Gastrocnemius medialis (tissue), 4 donors: ENCODE measurements around the gene MMP17. TPM values are rescaled to one million over a fixed set of nuclear protein-coding genes. Genes with fewer than 3 reads are reported as not detected.

Experiments used
- ATAC-seq, 2 donors: fragments of 150-250 bp; one replicate each; pipeline ENCODE4 v1.9.1; 2016
- DNase-seq, 2 donors: peaks; one replicate each; pipeline ENCODE4 v3.0.0-alpha.2; 2019
- H3K27ac ChIP-seq, 4 donors: fragments of 200-600 bp; sonication (generic); 1 replicate in 1 of 4; 2 replicates in 3 of 4; pipeline ENCODE4 v1.5.1; 2016 to 2018; ENCODE audit warnings: mild to moderate bottlenecking in 2 of 4, moderate library complexity in 1 of 4
- H3K27me3 ChIP-seq, 3 donors: fragments of 200-600 bp; sonication (generic) in 2 of 3; 1 replicate in 1 of 3; 2 replicates in 2 of 3; pipeline versions ENCODE4 v1.5.1 to v1.6.0; 2016 to 2019; ENCODE audit warnings: mild to moderate bottlenecking in 1 of 3, moderate library complexity in 1 of 3
- H3K36me3 ChIP-seq, 2 donors: fragments of 200-600 bp; sonication (generic) in 1 of 2; one replicate each; pipeline ENCODE4 v1.5.1; 2017 to 2018
- H3K4me1 ChIP-seq, 2 donors: fragments of 200-600 bp; sonication (generic) in 1 of 2; one replicate each; pipeline ENCODE4 v1.5.1; 2016 to 2017; ENCODE audit warnings: mild to moderate bottlenecking in 2 of 2
- H3K4me3 ChIP-seq, 4 donors: fragments of 200-600 bp; sonication (generic) in 3 of 4; 1 replicate in 1 of 4; 2 replicates in 3 of 4; pipeline ENCODE4 v1.5.1; 2016 to 2019; ENCODE audit warnings: mild to moderate bottlenecking in 2 of 4
- H3K9me3 ChIP-seq, 3 donors: fragments of 200-600 bp; sonication (generic) in 2 of 3; 1 replicate in 1 of 3; 2 replicates in 2 of 3; pipeline ENCODE4 v1.5.1; 2016 to 2019
- CTCF ChIP-seq, 5 experiments: fragments of 450-650 bp in 3 of 5; fragments of 200-600 bp in 2 of 5; sonication (generic) in 2 of 5; IDR thresholded peaks in 4 of 5; conservative IDR thresholded peaks in 1 of 5; 1 replicate in 4 of 5; 2 replicates in 1 of 5; pipeline ENCODE4 v1.5.1; 2016 to 2019; ENCODE audit warnings: antibody characterized with exemption in 5 of 5, mild to moderate bottlenecking in 3 of 5, moderate library complexity in 3 of 5
- POLR2A ChIP-seq, 2 donors: fragments of 450-650 bp; IDR thresholded peaks; one replicate each; pipeline ENCODE4 v1.6.1; 2017; ENCODE audit warnings: antibody characterized with exemption in 2 of 2, mild to moderate bottlenecking in 2 of 2, moderate library complexity in 2 of 2
- in situ Hi-C, 4 donors: fragments of 200-750 bp; cut with MboI; loops; one replicate each; pipeline versions ENCODE4 v1.15.0 to v1.8.0; 2017; ENCODE audit warnings: low sequenced_read_pairs in 4 of 4
- intact Hi-C: fragments of 100-400 bp; cut with DNase I; formaldehyde crosslinking; loops from one replicate; pipeline ENCODE4 v1.15.1; 2023; ENCODE audit warnings: low total_unique reads
- total RNA-seq, 4 donors: library from RNA; depleted of rRNA; stranded (reverse); fragments of >200 nt; gene quantifications; one replicate each; pipeline versions ENCODE4 v1.1.0 to v1.2.3, GENCODE V29; 2016

MMP17 gene
- total RNA-seq, 4 donors from 2014 or later: 0.75 to 1.6 (median 1.4) TPM; not detected in 1

- Histone ChIP-seq H3K9me3 (no peaks in the 10 kb centered on the region), H3K36me3 (no peaks in the 10 kb centered on the region), H3K4me3 (no peak overlapping the region), H3K4me1 (no peaks in the 10 kb centered on the region), H3K27me3 (peaks cover 4 to 14% (median 10%) of the 10 kb centered on the region in 3 donors), H3K27ac (no peak overlapping the region)
- DNase-seq (no peak), ATAC-seq (no peak)
- intact Hi-C loops (no loop called here), in situ Hi-C loops (no loop called here)
- no peak for TF ChIP-seq POLR2A (IDR thresholded peaks at IDR 0.05)
- no peak for TF ChIP-seq CTCF (IDR thresholded peaks at IDR 0.05 in 4 of 5, conservative IDR thresholded peaks at IDR 0.05 in 1 of 5)
These were observed 25.9 kb downstream of the MMP17 start for GRCh38 chr12:131853832-131854797.

- no peak for DNase-seq
- in situ Hi-C loops (no loop called here), intact Hi-C loops (no loop called here)
- no peaks in the 10 kb centered on the region for H3K36me3 ChIP-seq
- no peaks in the 10 kb centered on the region for H3K9me3 ChIP-seq
- no peaks in the 10 kb centered on the region for H3K4me1 ChIP-seq
- TF ChIP-seq POLR2A (IDR thresholded peaks at IDR 0.05): no peak
- no peak for ATAC-seq
- no peak overlapping the region for H3K27ac ChIP-seq
- H3K27me3 ChIP-seq: peaks cover 4 to 14% (median 10%) of the 10 kb centered on the region in 3 donors
- no peak overlapping the region for H3K4me3 ChIP-seq
These were observed 26.8 kb downstream of the MMP17 start for GRCh38 chr12:131854861-131855476.

- Histone ChIP-seq H3K27ac (no peak overlapping the region), H3K9me3 (no peaks in the 10 kb centered on the region), H3K4me1 (no peaks in the 10 kb centered on the region), H3K36me3 (no peaks in the 10 kb centered on the region), H3K4me3 (no peak overlapping the region), H3K27me3 (peaks cover 4 to 14% (median 10%) of the 10 kb centered on the region in 3 donors)
- no peak for DNase-seq
- intact Hi-C loops: no loop called here
- in situ Hi-C loops: no loop called here
- ATAC-seq: no peak
- TF ChIP-seq POLR2A (IDR thresholded peaks at IDR 0.05) (no peak), CTCF (IDR thresholded peaks at IDR 0.05 in 4 of 5, conservative IDR thresholded peaks at IDR 0.05 in 1 of 5) (no peak)
These were observed 27.4 kb downstream of the MMP17 start for GRCh38 chr12:131855521-131856142.

GRCh38 chr12:131856366-131857097 lies 28.3 kb downstream of the MMP17 start:
- intact Hi-C loops: no loop called here
- in situ Hi-C loops: no loop called here
- DNase-seq: no peak

More at GRCh38 chr12:131856366-131857097, 28.3 kb downstream of the MMP17 start:
- no peak overlapping the region for H3K27ac ChIP-seq
- peaks cover 4 to 14% (median 10%) of the 10 kb centered on the region in 3 donors for H3K27me3 ChIP-seq
- TF ChIP-seq POLR2A (IDR thresholded peaks at IDR 0.05): no peak
- TF ChIP-seq CTCF (IDR thresholded peaks at IDR 0.05 in 4 of 5, conservative IDR thresholded peaks at IDR 0.05 in 1 of 5): no peak
- ATAC-seq: no peak
- no peaks in the 10 kb centered on the region for H3K9me3 ChIP-seq
- H3K36me3 ChIP-seq: no peaks in the 10 kb centered on the region
- H3K4me3 ChIP-seq: no peak overlapping the region
- no peaks in the 10 kb centered on the region for H3K4me1 ChIP-seq
